Measurements from ENCODE around the gene FOXA3. TPM values are rescaled to one million over a fixed set of nuclear protein-coding genes. Genes with fewer than 3 reads are reported as not detected.
A peak's percentile ranks its signal among the peaks of the same experiment; 100 is the strongest.

Gene FOXA3
- total RNA-seq, 6 experiments from 2014 or later, result not detected

- H3K27ac Mint-ChIP-seq, result no peak overlapping the region
- no peak overlapping the region for H3K4me3 Mint-ChIP-seq
- H3K4me1 Mint-ChIP-seq (ENCODE audit: low read depth), result no peaks in the 10 kb centered on the region
- H3K27me3 Mint-ChIP-seq (ENCODE audit: insufficient read depth), result peaks cover 28% of the 10 kb centered on the region
- no peaks in the 10 kb centered on the region for H3K36me3 Mint-ChIP-seq (ENCODE audit: low read depth)
- no peaks in the 10 kb centered on the region; the same call in 1 of the 2 replicates for H3K9me3 Mint-ChIP-seq
- TF ChIP-seq CTCF (IDR thresholded peaks at IDR 0.05), result no peak
- DNase-seq, result no peak
Observed at GRCh38 chr19:45920458-45920857, 56.3 kb downstream of the FOXA3 start.

- no peak overlapping the region for H3K27ac Mint-ChIP-seq
- no peaks in the 10 kb centered on the region for H3K36me3 Mint-ChIP-seq (ENCODE audit: low read depth)
- peaks cover 23% of the 10 kb centered on the region for H3K27me3 Mint-ChIP-seq (ENCODE audit: insufficient read depth)
- no peaks in the 10 kb centered on the region; the same call in 1 of the 2 replicates for H3K9me3 Mint-ChIP-seq
- no peaks in the 10 kb centered on the region; the same call in 1 of the 2 replicates for H3K4me1 Mint-ChIP-seq (ENCODE audit: low read depth)
- no peak for DNase-seq
- TF ChIP-seq CTCF (IDR thresholded peaks at IDR 0.05), result peak; percentile 54
- H3K4me3 Mint-ChIP-seq, result no peak overlapping the region
Observed at GRCh38 chr19:45922281-45922680, 58.2 kb downstream of the FOXA3 start.

Other genes with a start within 250 kb of the FOXA3 start
- 10 to 100 TPM; 57.8 to 71.2 (median 64.7) TPM for gene EML2, start 224.9 kb upstream of the FOXA3 start, total RNA-seq (2021; fragmentation: NEBNext Ultra II Directional; extraction: Animal tissue kit (Norgen Biotek cat#: 25700))
- gene GIPR, start 196.1 kb upstream of the FOXA3 start, total RNA-seq (2021; fragmentation: NEBNext Ultra II Directional; extraction: Animal tissue kit (Norgen Biotek cat#: 25700)), result 1 to 10 TPM in 1 of 6 experiments, under 1 TPM in 5; 0.31 to 1.1 (median 0.68) TPM
- 100 to 1,000 TPM; 470 to 573 (median 517) TPM for gene SNRPD2, start 172.4 kb upstream of the FOXA3 start, total RNA-seq (2021; fragmentation: NEBNext Ultra II Directional; extraction: Animal tissue kit (Norgen Biotek cat#: 25700))
- 10 to 100 TPM; 17.6 to 31.5 (median 19.9) TPM for gene QPCTL, start 171.7 kb upstream of the FOXA3 start, total RNA-seq (2021; fragmentation: NEBNext Ultra II Directional; extraction: Animal tissue kit (Norgen Biotek cat#: 25700))
- gene FBXO46, start 133.4 kb upstream of the FOXA3 start, total RNA-seq (2021; fragmentation: NEBNext Ultra II Directional; extraction: Animal tissue kit (Norgen Biotek cat#: 25700)), result 10 to 100 TPM in 4 of 6 experiments, 1 to 10 TPM in 2; 8.4 to 14.5 (median 11.0) TPM
- gene MEIOSIN, start 130.9 kb upstream of the FOXA3 start, total RNA-seq (2021; fragmentation: NEBNext Ultra II Directional; extraction: Animal tissue kit (Norgen Biotek cat#: 25700)), result not detected
- gene SIX5, start 95.1 kb upstream of the FOXA3 start, total RNA-seq (2021; fragmentation: NEBNext Ultra II Directional; extraction: Animal tissue kit (Norgen Biotek cat#: 25700)), result 10 to 100 TPM; 14.0 to 15.1 (median 14.4) TPM
- gene DMPK, start 81.8 kb upstream of the FOXA3 start, total RNA-seq (2021; fragmentation: NEBNext Ultra II Directional; extraction: Animal tissue kit (Norgen Biotek cat#: 25700)), result 100 to 1,000 TPM in 4 of 6 experiments, 10 to 100 TPM in 2; 85.5 to 144 (median 102) TPM
- gene DMWD, start 71.5 kb upstream of the FOXA3 start, total RNA-seq (2021; fragmentation: NEBNext Ultra II Directional; extraction: Animal tissue kit (Norgen Biotek cat#: 25700)), result 10 to 100 TPM; 53.4 to 63.2 (median 55.3) TPM
- under 1 TPM in 1 of 6 experiments, not detected in 5; 0.07 TPM for gene RSPH6A, start 49.0 kb upstream of the FOXA3 start, total RNA-seq (2021; fragmentation: NEBNext Ultra II Directional; extraction: Animal tissue kit (Norgen Biotek cat#: 25700))
- gene SYMPK, start 1.2 kb upstream of the FOXA3 start, total RNA-seq (2021; fragmentation: NEBNext Ultra II Directional; extraction: Animal tissue kit (Norgen Biotek cat#: 25700)), result 10 to 100 TPM; 59.6 to 74.8 (median 66.0) TPM
- gene IRF2BP1, start 21.8 kb downstream of the FOXA3 start, total RNA-seq (2021; fragmentation: NEBNext Ultra II Directional; extraction: Animal tissue kit (Norgen Biotek cat#: 25700)), result 10 to 100 TPM; 19.3 to 25.0 (median 21.8) TPM
- gene MYPOP, start 38.3 kb downstream of the FOXA3 start, total RNA-seq (2021; fragmentation: NEBNext Ultra II Directional; extraction: Animal tissue kit (Norgen Biotek cat#: 25700)), result 10 to 100 TPM; 10.2 to 11.2 (median 10.5) TPM
- not detected for gene NANOS2, start 50.5 kb downstream of the FOXA3 start, total RNA-seq (2021; fragmentation: NEBNext Ultra II Directional; extraction: Animal tissue kit (Norgen Biotek cat#: 25700))
- gene NOVA2, start 109.5 kb downstream of the FOXA3 start, total RNA-seq (2021; fragmentation: NEBNext Ultra II Directional; extraction: Animal tissue kit (Norgen Biotek cat#: 25700)), result under 1 TPM in 4 of 6 experiments, not detected in 2; 0.03 to 0.14 (median 0.10) TPM
- 10 to 100 TPM in 3 of 6 experiments, 1 to 10 TPM in 3; 8.6 to 13.1 (median 11.0) TPM for gene CCDC61, start 131.1 kb downstream of the FOXA3 start, total RNA-seq (2021; fragmentation: NEBNext Ultra II Directional; extraction: Animal tissue kit (Norgen Biotek cat#: 25700))
- not detected for gene PGLYRP1, start 158.7 kb downstream of the FOXA3 start, total RNA-seq (2021; fragmentation: NEBNext Ultra II Directional; extraction: Animal tissue kit (Norgen Biotek cat#: 25700))
- not detected for gene IGFL4, start 176.7 kb downstream of the FOXA3 start, total RNA-seq (2021; fragmentation: NEBNext Ultra II Directional; extraction: Animal tissue kit (Norgen Biotek cat#: 25700))